Neural cell (in vitro differentiated cells): Measurements from ENCODE around the gene ITGA5. TPM values are rescaled to one million over a fixed set of nuclear protein-coding genes. Genes with fewer than 3 reads are reported as not detected.

Experiments used
- H2AFZ ChIP-seq: fragments of 200-600, 300-800 bp; sonication (generic), shearing (Covaris generic); 2 replicates; pipeline ENCODE4 v1.6.0; 2014; ENCODE audit warnings: low read depth, mild to moderate bottlenecking, antibody characterized with exemption, low read length, moderate library complexity
- H3F3A ChIP-seq: fragments of 200-600 bp; shearing (Covaris generic); 2 replicates; pipeline ENCODE4 v1.6.1; 2016; ENCODE audit warnings: mild to moderate bottlenecking, moderate library complexity, mixed read lengths, antibody characterized with exemption, low read length; ENCODE audit not compliant: insufficient read depth, poor library complexity, severe bottlenecking
- H3K27ac ChIP-seq: fragments of 200-600, 300-800 bp; sonication (generic), shearing (Covaris generic); 2 replicates; pipeline ENCODE4 v1.5.1; 2014; ENCODE audit warnings: mild to moderate bottlenecking, low read length, moderate library complexity
- H3K27me3 ChIP-seq: fragments of 300-800, 200-600 bp; sonication (generic), shearing (Covaris generic); 2 replicates; pipeline ENCODE4 v1.6.0; 2014; ENCODE audit warnings: mild to moderate bottlenecking, low read depth, low read length, moderate library complexity; ENCODE audit not compliant: insufficient read depth
- H3K36me3 ChIP-seq: fragments of 300-800, 200-600 bp; sonication (generic), shearing (Covaris generic); 2 replicates; pipeline ENCODE4 v1.5.1; 2014; ENCODE audit warnings: mild to moderate bottlenecking, antibody characterized with exemption, low read length, moderate library complexity; ENCODE audit not compliant: insufficient read depth
- H3K4me2 ChIP-seq: fragments of 300-800, 200-600 bp; sonication (generic), shearing (Covaris generic); 2 replicates; pipeline ENCODE4 v1.6.0; 2014; ENCODE audit warnings: mild to moderate bottlenecking, low read length
- H3K4me3 ChIP-seq: fragments of 300-800, 200-600 bp; sonication (generic), shearing (Covaris generic); 2 replicates; pipeline ENCODE4 v1.5.1; 2014; ENCODE audit warnings: mild to moderate bottlenecking, low read length, moderate library complexity
- H3K79me2 ChIP-seq: fragments of 200-600 bp; shearing (Covaris generic); replicated peaks from 2 replicates; pipeline ENCODE4 v1.6.0; 2014; ENCODE audit warnings: mild to moderate bottlenecking, low read length, moderate library complexity; ENCODE audit not compliant: insufficient read depth
- H3K9ac ChIP-seq: fragments of 300-800, 200-600 bp; sonication (generic), shearing (Covaris generic); 2 replicates; pipeline ENCODE4 v1.6.1; 2016; ENCODE audit warnings: mild to moderate bottlenecking, low read length, mixed read lengths
- H3K9me2 ChIP-seq: fragments of 200-600 bp; shearing (Covaris generic); 2 replicates; pipeline ENCODE4 v1.6.1; 2016; ENCODE audit warnings: mild to moderate bottlenecking, low read length, mixed read lengths; ENCODE audit not compliant: insufficient read depth
- H3K9me3 ChIP-seq: fragments of 200-600, 300-800 bp; sonication (generic), shearing (Covaris generic); 2 replicates; pipeline ENCODE4 v1.6.1; 2016; ENCODE audit warnings: mild to moderate bottlenecking, mixed run types, low read length, moderate library complexity, mixed read lengths
- H4K20me1 ChIP-seq: fragments of 200-600 bp; shearing (Covaris generic); 2 replicates; pipeline ENCODE4 v1.6.1; 2016; ENCODE audit warnings: mild to moderate bottlenecking, mixed run types; ENCODE audit not compliant: insufficient read depth
- CTCF ChIP-seq: fragments of 450-650 bp; IDR thresholded peaks from 2 replicates; pipeline ENCODE4 v1.5.1; 2014; ENCODE audit warnings: antibody characterized with exemption, mild to moderate bottlenecking, moderate library complexity; ENCODE audit not compliant: poor library complexity, severe bottlenecking
- EP300 ChIP-seq: fragments of 450-650 bp; conservative IDR thresholded peaks from 2 replicates; pipeline ENCODE4 v1.6.1; 2014; ENCODE audit warnings: antibody characterized with exemption, mild to moderate bottlenecking, moderate library complexity; ENCODE audit not compliant: poor library complexity, severe bottlenecking
- EZH2 ChIP-seq: fragments of 200-600, 300-800 bp; shearing (Covaris generic), sonication (generic); IDR thresholded peaks from 2 replicates; pipeline ENCODE4 v1.6.1; 2014; ENCODE audit warnings: antibody characterized with exemption, low read length, borderline replicate concordance, mild to moderate bottlenecking; ENCODE audit not compliant: insufficient read depth, poor library complexity, severe bottlenecking
- MXI1 ChIP-seq: fragments of 450-650 bp; conservative IDR thresholded peaks from 2 replicates; pipeline ENCODE4 v1.6.1; 2014; ENCODE audit warnings: antibody characterized with exemption, mild to moderate bottlenecking; ENCODE audit not compliant: poor library complexity, severe bottlenecking
- POLR2AphosphoS5 ChIP-seq: IDR thresholded peaks from 2 replicates; pipeline ENCODE4 v1.6.1; 2012
- RAD21 ChIP-seq: fragments of 450-650 bp; conservative IDR thresholded peaks from 2 replicates; pipeline ENCODE4 v1.6.1; 2014; ENCODE audit warnings: antibody characterized with exemption, mild to moderate bottlenecking, moderate library complexity
- REST ChIP-seq: IDR thresholded peaks from 2 replicates; pipeline ENCODE4 v1.6.1; 2012; ENCODE audit warnings: borderline replicate concordance
- SMC3 ChIP-seq: fragments of 450-650 bp; conservative IDR thresholded peaks from 2 replicates; pipeline ENCODE4 v1.6.1; 2014; ENCODE audit warnings: antibody characterized with exemption, mild to moderate bottlenecking, moderate library complexity; ENCODE audit not compliant: poor library complexity
- TAF1 ChIP-seq: IDR thresholded peaks from 2 replicates; pipeline ENCODE4 v1.6.1; 2012; ENCODE audit warnings: low read depth
- polyA plus RNA-seq: library from polyadenylated mRNA; depleted of rRNA; stranded (reverse); fragments of >200 nt; gene quantifications from 2 replicates; pipeline ENCODE4 v1.2.3, GENCODE V29; 2014

ITGA5 gene
- polyA plus RNA-seq, 1 donor from 2014 or later: not detected

DNA sequence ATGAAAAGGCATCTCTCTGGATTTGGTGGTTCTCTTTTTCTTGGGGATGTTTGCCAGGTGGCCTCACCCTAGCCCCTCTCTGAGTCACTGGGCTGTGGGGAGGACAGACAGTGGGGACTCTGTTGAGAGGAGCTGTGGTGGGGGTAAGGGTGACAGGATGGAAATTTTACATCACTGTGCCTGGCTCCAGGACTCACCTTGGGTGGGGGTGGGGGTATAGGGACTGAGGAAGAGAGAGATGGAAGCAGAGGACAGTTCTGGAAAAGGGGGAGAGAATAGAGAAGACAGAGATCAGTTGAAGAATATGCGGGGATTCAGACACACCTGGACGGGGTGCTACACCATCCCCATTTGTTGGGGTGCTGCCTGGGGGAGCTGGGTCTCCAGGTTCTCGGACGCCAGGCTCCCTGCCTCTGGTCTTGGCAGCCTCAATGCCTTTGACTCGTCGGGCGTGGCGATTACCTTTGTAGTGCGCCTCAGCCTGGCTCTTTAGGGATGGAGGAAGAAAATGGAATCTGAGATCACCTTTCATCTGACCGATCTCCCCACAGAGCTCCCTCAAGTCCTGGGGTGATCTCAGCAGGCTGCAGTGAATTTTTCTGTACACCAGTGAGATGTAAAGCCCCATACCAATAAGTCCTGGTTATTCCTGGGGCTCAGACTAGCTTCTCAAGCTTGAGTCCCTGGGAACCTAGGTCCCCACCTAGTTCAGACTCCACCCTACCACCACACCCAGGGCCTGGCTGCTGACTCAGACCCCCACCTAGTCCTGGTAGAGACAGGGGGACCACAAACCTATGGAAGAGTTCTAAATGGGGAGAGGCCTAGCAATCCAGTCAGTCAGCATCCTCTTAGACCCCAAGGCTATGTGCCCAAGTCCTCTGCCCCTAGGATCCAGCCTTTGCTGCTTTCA is 45.2 kb downstream of the ITGA5 start:
- Histone ChIP-seq H3K9me3 (no peaks in the 10 kb centered on the region), H3K27me3 (no peaks in the 10 kb centered on the region), H3K4me3 (no peak overlapping the region), H3K27ac (no peak overlapping the region), H3K9ac (no peak overlapping the region), H4K20me1 (no peaks in the 10 kb centered on the region), H3K79me2 (no peaks in the 10 kb centered on the region), H3F3A (no peaks in the 10 kb centered on the region), H3K9me2 (no peaks in the 10 kb centered on the region), H3K4me2 (no peak overlapping the region), H3K36me3 (no peaks in the 10 kb centered on the region), H2AFZ (no peak overlapping the region)
- TF ChIP-seq SMC3: no peak
- TF ChIP-seq EP300: no peak
- TF ChIP-seq POLR2AphosphoS5: no peak
- TF ChIP-seq REST: no peak
- no peak for TF ChIP-seq RAD21
- TF ChIP-seq TAF1: no peak
- TF ChIP-seq CTCF: no peak
- TF ChIP-seq MXI1: no peak
- TF ChIP-seq EZH2: no peak

DNA sequence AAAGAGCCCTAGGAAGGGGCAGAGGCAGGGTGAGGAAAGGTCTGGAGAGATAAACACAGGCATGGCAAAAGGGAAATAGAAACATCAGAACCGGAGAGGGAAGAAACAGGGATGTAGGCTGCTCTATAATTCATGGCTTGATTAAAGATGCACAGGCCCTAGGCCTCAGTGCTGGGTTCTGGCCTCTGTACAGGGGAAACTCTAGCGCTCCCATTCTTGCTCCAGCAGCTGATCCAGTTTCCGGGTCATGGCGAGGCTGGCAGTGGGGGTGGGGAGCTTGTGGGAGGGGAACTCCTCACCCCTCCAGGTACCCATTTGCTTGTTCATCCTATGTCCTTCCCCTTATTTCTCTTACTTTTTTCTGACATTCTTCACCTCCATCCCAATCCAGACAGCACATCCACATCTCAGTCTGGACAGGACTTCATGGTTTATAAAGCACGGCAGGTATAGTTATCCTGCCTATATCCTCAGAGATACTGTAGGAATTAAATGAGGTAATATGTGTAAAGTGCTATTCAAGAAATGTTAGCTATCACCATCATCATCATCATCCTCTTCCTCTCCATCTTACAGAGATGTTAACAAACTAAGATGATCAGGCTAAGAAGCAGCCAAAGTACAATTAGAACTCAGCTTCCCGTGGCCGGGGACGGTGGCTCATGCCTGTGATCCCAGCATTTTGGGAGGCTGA is 46.8 kb downstream of the ITGA5 start:
- TF ChIP-seq REST (no peak), MXI1 (no peak), EP300 (no peak)
- Histone ChIP-seq H3K36me3 (no peaks in the 10 kb centered on the region), H3K27me3 (no peaks in the 10 kb centered on the region), H4K20me1 (no peaks in the 10 kb centered on the region), H2AFZ (no peak overlapping the region), H3K4me2 (no peak overlapping the region), H3K4me3 (no peak overlapping the region), H3K9me2 (no peaks in the 10 kb centered on the region), H3K27ac (no peak overlapping the region), H3F3A (no peaks in the 10 kb centered on the region), H3K9ac (no peak overlapping the region), H3K9me3 (no peaks in the 10 kb centered on the region), H3K79me2 (no peaks in the 10 kb centered on the region)
